ENCODE results near the gene DHX16.

GRCh38 chr6:30603961-30604360 lies 68.8 kb downstream of the DHX16 start:
- TF ChIP-seq CTCF (IDR thresholded peaks at IDR 0.05; ENCODE audit: insufficient read depth, low read length, poor library complexity, severe bottlenecking) (no peak), EZH2phosphoT487 (conservative IDR thresholded peaks at IDR 0.05; ENCODE audit: low read length) (no peak)
